Epithelial cell of esophagus (primary cell): ENCODE results near the gene PIN4.
A peak's percentile ranks its signal among the peaks of the same experiment; 100 is the strongest.
"Not testable (repeated sequence)": the region's sequence is repeated elsewhere in the genome, so short reads cannot be mapped to it uniquely, and the experiment has no call there.

Experiments used
- DNase-seq: peaks from one replicate; pipeline ENCODE4 v3.0.0; 2010; ENCODE audit warnings: low read depth
- H3K4me3 ChIP-seq: 2 replicates; pipeline ENCODE4 v1.5.1; 2011; ENCODE audit warnings: mild to moderate bottlenecking, low read length, control low read depth
- TF ChIP-seq, protein P1 (sequence below): IDR thresholded peaks from 2 replicates; pipeline ENCODE4 v1.5.1; 2011; ENCODE audit warnings: low read depth, mild to moderate bottlenecking, low read length, control low read depth, inconsistent platforms; ENCODE audit not compliant: insufficient read depth; ENCODE audit errors: missing control alignments

PIN4 gene

DNA sequence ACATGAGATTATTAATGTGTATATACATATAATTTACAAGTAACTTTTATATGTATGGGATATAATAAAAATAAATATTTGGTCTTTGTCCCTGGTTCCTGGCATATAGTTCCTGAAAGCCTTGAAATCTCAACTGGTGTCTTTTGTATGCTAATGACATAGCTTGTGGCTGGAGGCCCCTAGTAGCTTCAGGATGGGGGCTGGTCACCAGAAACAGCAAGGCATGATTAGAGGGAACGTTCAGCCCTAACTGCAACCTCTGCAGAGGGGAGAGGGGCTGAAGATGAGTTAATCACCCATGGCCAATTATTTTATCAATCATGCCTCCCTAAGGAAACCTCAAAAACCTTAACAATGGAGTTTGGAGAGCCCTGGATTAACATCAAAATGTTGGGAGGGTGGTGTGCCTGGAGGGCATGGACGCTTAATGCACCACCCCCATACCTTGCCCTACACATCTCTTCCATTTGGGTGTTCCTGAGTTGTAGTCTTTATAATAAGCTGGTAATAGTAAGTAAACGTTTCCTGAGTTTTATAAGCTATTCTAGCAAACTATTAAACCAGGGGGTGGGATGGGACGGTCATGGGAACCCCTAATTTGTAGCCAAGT, 21.3 kb downstream of the PIN4 start:
- no peak overlapping the region for H3K4me3 ChIP-seq
- TF ChIP-seq, protein P1, sequence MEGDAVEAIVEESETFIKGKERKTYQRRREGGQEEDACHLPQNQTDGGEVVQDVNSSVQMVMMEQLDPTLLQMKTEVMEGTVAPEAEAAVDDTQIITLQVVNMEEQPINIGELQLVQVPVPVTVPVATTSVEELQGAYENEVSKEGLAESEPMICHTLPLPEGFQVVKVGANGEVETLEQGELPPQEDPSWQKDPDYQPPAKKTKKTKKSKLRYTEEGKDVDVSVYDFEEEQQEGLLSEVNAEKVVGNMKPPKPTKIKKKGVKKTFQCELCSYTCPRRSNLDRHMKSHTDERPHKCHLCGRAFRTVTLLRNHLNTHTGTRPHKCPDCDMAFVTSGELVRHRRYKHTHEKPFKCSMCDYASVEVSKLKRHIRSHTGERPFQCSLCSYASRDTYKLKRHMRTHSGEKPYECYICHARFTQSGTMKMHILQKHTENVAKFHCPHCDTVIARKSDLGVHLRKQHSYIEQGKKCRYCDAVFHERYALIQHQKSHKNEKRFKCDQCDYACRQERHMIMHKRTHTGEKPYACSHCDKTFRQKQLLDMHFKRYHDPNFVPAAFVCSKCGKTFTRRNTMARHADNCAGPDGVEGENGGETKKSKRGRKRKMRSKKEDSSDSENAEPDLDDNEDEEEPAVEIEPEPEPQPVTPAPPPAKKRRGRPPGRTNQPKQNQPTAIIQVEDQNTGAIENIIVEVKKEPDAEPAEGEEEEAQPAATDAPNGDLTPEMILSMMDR: no peak
- no peak for DNase-seq

GRCh38 chrX:72203421-72203820, 21.9 kb downstream of the PIN4 start:
- no peak for DNase-seq
- TF ChIP-seq, protein P1: no peak
- no peak overlapping the region for H3K4me3 ChIP-seq

DNA sequence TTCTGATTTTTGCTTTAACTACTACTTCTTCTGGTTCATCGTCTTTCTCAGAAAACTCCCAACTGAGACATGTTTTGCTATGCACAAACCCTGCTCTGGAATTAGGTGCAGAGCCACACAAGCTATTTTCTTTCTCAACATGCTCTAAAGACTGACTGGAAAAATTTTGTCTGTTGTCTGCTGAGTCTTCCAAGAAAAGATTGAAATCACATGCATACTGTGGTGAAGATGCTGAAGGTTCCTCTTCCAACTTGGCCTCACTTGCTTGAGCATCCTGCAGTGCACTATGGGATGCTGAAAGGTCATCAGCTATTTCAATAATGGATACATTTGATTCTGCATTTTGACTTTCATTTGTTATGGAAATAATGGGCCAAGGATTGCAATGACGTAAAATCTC, 24.1 kb downstream of the PIN4 start:
- TF ChIP-seq, protein P1: no peak
- H3K4me3 ChIP-seq: no peak overlapping the region
- DNase-seq: no peak

GRCh38 chrX:72207366-72207765, 25.8 kb downstream of the PIN4 start:
- DNase-seq: no peak
- no peak overlapping the region for H3K4me3 ChIP-seq
- TF ChIP-seq, protein P1: no peak

GRCh38 chrX:72208126-72208800, 26.7 kb downstream of the PIN4 start:
- TF ChIP-seq, protein P1: no peak
- DNase-seq: peak; percentile 16
- no peak overlapping the region for H3K4me3 ChIP-seq

DNA sequence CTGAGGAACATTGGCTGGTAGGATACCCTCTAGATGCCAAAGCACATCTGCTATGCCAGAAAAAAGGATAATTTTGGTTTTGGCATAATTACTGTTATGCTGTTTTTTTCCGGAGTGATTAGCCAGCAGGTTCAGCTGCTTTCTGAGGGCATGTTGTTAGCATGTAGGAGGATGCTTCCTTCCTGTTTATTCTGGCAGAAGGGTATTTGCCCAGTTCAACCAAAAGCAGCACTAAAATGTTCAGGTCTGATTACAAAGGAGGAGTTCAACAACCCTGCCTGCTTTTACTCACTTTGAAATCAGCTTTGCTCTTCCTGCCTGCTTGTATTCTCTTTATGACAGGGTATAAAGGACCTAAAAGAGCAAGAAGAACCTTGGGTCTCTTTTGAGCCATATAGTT, 35.4 kb downstream of the PIN4 start:
- DNase-seq: no peak
- no peak overlapping the region for H3K4me3 ChIP-seq
- TF ChIP-seq, protein P1: no peak

GRCh38 chrX:72220375-72220774, 38.8 kb downstream of the PIN4 start:
- H3K4me3 ChIP-seq, DNase-seq: not testable (repeated sequence)
